ENCODE results near the gene ZNF431.

DNA sequence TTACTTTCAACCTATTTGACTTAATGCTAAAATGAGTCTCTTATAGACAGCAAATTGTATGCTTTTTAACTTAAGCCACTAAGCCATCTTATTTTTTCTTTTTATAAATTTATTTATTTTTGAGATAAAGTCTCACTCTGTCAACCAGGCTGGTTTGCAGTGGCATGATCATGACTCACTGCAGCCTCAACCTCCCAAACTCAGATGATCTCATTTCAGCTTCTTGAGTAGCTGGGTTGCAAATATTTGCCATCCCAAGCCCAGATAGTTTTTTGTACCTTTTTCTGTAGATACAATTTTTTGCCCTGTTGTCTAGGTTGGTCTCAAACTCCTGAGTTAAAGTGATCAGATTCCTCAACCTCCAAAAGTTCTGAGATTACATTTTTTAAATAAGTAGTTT is 32.7 kb upstream of the ZNF431 start:
- no peak for TF ChIP-seq EZH2 (IDR thresholded peaks at IDR 0.05; ENCODE audit: insufficient read depth, poor library complexity, severe bottlenecking)
- no peak for TF ChIP-seq EZH2phosphoT487 (IDR thresholded peaks at IDR 0.05; ENCODE audit: insufficient read depth, low read depth)

Measured in GM23248 (cell line).